SK-N-SH (cell line): Measurements from ENCODE around the gene ADIRF. TPM values are rescaled to one million over a fixed set of nuclear protein-coding genes. Genes with fewer than 3 reads are reported as not detected.
"Not testable (repeated sequence)": the region's sequence is repeated elsewhere in the genome, so short reads cannot be mapped to it uniquely, and the experiment has no call there.

Experiments used
- CTCF ChIA-PET: fragments of 300-600, 350-600 bp; formaldehyde crosslinking; extraction: SDS; loops from one replicate; lab custom pipeline; 2021; lab: Yijun Ruan, JAX
- POLR2A ChIA-PET: fragments of 350-600 bp; sonication (Branson Sonifier 250); formaldehyde crosslinking; extraction: SDS; loops from one replicate; lab custom pipeline; 2020; ENCODE audit warnings: antibody characterized with exemption, inconsistent platforms; lab: Yijun Ruan, JAX
- DNase-seq: peaks from one replicate; pipeline ENCODE4 v3.0.0; 2012
- H2AFZ ChIP-seq: fragments of 200-600 bp; sonication (generic); 2 replicates; pipeline ENCODE4 v1.8.1; 2016; ENCODE audit warnings: antibody characterized with exemption, mild to moderate bottlenecking, low read depth
- H3F3A ChIP-seq: fragments of 200-600 bp; sonication (generic); replicated peaks from 2 replicates; pipeline ENCODE3; 2016; ENCODE audit warnings: antibody characterized with exemption, mild to moderate bottlenecking; ENCODE audit not compliant: insufficient read depth
- H3K27ac ChIP-seq, 2 experiments: fragments of 200-500 bp in 1 of 2; fragments of 200-600 bp in 1 of 2; sonication (Bioruptor generic) in 1 of 2; sonication (generic), shearing (Covaris generic) in 1 of 2; 2 replicates each; pipeline versions ENCODE4 v1.5.1 to v1.6.1; 2014 to 2016; ENCODE audit warnings: low read depth in 2 of 2, inconsistent platforms in 1 of 2, low read length in 1 of 2, mild to moderate bottlenecking in 1 of 2, mixed read lengths in 1 of 2
- H3K27me3 ChIP-seq: fragments of 200-600 bp; sonication (generic), shearing (Covaris generic); 2 replicates; pipeline ENCODE4 v1.6.1; 2016; ENCODE audit warnings: mixed run types; ENCODE audit not compliant: insufficient read depth
- H3K36me3 ChIP-seq, 2 experiments: fragments of 200-500 bp in 1 of 2; fragments of 200-600 bp in 1 of 2; sonication (Bioruptor generic) in 1 of 2; sonication (generic) in 1 of 2; replicated peaks in 1 of 2; 2 replicates each; pipeline versions ENCODE3 to v1.5.1; 2014 to 2016; ENCODE audit warnings: low read length in 1 of 2, mild to moderate bottlenecking in 1 of 2; ENCODE audit not compliant: insufficient read depth in 2 of 2, control insufficient read depth in 1 of 2
- H3K4me1 ChIP-seq, 2 experiments: fragments of 200-500 bp in 1 of 2; fragments of 200-600 bp in 1 of 2; sonication (Bioruptor generic) in 1 of 2; sonication (generic), shearing (Covaris generic) in 1 of 2; 2 replicates each; pipeline versions ENCODE4 v1.5.1 to v1.6.1; 2014 to 2016; ENCODE audit warnings: low read depth in 1 of 2, low read length in 1 of 2, mixed run types in 1 of 2; ENCODE audit not compliant: insufficient read depth in 2 of 2, control insufficient read depth in 1 of 2
- H3K4me2 ChIP-seq: fragments of 200-600 bp; sonication (generic), shearing (Covaris generic); 2 replicates; pipeline ENCODE4 v1.6.1; 2017; ENCODE audit warnings: mixed run types
- H3K4me3 ChIP-seq, 2 experiments: fragments of 200-500 bp in 1 of 2; fragments of 200-600 bp in 1 of 2; sonication (Bioruptor generic) in 1 of 2; sonication (generic), shearing (Covaris generic) in 1 of 2; 2 replicates each; pipeline versions ENCODE4 v1.5.1 to v1.8.1; 2014 to 2016; ENCODE audit warnings: low read depth in 2 of 2, inconsistent platforms in 1 of 2, low read length in 1 of 2, mild to moderate bottlenecking in 1 of 2, mixed read lengths in 1 of 2, moderate library complexity in 1 of 2
- H3K79me2 ChIP-seq: fragments of 200-600 bp; sonication (generic); 2 replicates; pipeline ENCODE4 v1.8.1; 2017; ENCODE audit warnings: mild to moderate bottlenecking; ENCODE audit not compliant: insufficient read depth
- H3K9ac ChIP-seq: fragments of 200-600 bp; sonication (generic); 2 replicates; pipeline ENCODE4 v1.6.1; 2017; ENCODE audit warnings: mixed run types
- H3K9me2 ChIP-seq: fragments of 200-600 bp; sonication (generic); 2 replicates; pipeline ENCODE4 v1.6.1; 2017; ENCODE audit warnings: mixed run types
- H3K9me3 ChIP-seq: fragments of 200-600 bp; sonication (generic); 2 replicates; pipeline ENCODE4 v1.6.1; 2017; ENCODE audit warnings: mixed run types, mild to moderate bottlenecking, moderate library complexity
- H4K20me1 ChIP-seq: fragments of 200-600 bp; sonication (generic); 2 replicates; pipeline ENCODE4 v1.6.1; 2017; ENCODE audit warnings: mild to moderate bottlenecking, mixed run types; ENCODE audit not compliant: insufficient read depth
- WGBS: methylation state at CpG from one replicate; pipeline ENCODE4 v1.1.6; 2017; ENCODE audit warnings: low lambda C conversion rate; 5-methylcytosine and 5-hydroxymethylcytosine counted together
- polyA plus RNA-seq, 3 experiments: library from polyadenylated mRNA; depleted of rRNA; stranded (reverse); fragments of >200 nt; gene quantifications; 2 replicates each; pipeline ENCODE4 v1.2.3, GENCODE V29; 2012

The ADIRF gene
- polyA plus RNA-seq, 1 of the 3 experiments (the other 2 are of a cell fraction): not detected

- H3K4me3 ChIP-seq, H3K36me3 ChIP-seq, H3K27me3 ChIP-seq, POLR2A ChIA-PET, H3K4me1 ChIP-seq, H3K79me2 ChIP-seq, H4K20me1 ChIP-seq, CTCF ChIA-PET, H3F3A ChIP-seq, DNase-seq, H3K9me3 ChIP-seq, H3K27ac ChIP-seq, H3K4me2 ChIP-seq, H3K9ac ChIP-seq, H2AFZ ChIP-seq, H3K9me2 ChIP-seq: not testable (repeated sequence)
- 96% methylated on average over 7 of the region's 7 CpGs for WGBS
These were observed 40.0 kb downstream of the ADIRF start for GRCh38 chr10:87008303-87008702.

DNA sequence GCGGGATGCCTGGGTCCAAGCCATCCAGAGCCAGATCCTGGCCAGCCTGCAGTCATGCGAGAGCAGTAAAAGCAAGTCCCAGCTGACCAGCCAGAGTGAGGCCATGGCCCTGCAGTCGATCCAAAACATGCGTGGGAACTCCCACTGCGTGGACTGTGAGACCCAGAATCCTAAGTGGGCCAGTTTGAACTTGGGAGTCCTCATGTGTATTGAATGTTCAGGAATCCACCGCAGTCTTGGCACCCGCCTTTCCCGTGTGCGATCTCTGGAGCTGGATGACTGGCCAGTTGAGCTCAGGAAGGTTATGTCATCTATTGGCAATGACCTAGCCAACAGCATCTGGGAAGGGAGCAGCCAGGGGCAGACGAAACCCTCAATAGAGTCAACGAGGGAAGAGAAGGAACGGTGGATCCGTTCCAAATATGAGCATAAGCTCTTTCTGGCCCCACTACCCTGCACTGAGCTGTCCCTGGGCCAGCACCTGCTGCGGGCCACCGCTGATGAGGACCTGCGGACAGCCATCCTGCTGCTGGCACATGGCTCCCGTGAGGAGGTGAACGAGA is 40.9 kb downstream of the ADIRF start:
- H3K79me2 ChIP-seq, H3F3A ChIP-seq, H3K27me3 ChIP-seq, H3K4me1 ChIP-seq, H3K4me2 ChIP-seq, H3K9ac ChIP-seq, H2AFZ ChIP-seq, H3K27ac ChIP-seq, DNase-seq, CTCF ChIA-PET, H3K4me3 ChIP-seq, H3K9me3 ChIP-seq, H4K20me1 ChIP-seq, H3K9me2 ChIP-seq, H3K36me3 ChIP-seq, POLR2A ChIA-PET: not testable (repeated sequence)
- WGBS: 92% methylated on average over 17 of the region's 18 CpGs

DNA sequence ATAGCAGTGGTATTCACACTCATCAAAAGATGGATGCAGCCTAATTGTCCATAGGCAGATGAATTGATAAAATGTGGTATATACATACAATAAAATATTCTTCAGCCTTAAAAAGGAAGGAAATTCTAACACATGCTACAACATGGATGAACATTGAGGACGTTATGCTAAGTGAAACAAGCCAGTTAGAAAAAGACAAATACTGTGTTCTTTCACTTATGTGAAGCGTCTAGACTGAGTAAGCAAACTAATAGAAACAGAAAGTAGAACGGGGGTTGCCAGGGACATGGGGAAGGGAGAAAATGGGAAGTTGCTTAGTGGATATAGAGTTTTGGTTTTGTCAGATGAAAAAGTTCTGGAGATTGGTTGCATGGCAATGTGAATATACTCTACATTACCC is 45.2 kb downstream of the ADIRF start:
- H3K9ac ChIP-seq, H3K27me3 ChIP-seq, H3K4me3 ChIP-seq, H2AFZ ChIP-seq, H3K4me2 ChIP-seq, CTCF ChIA-PET, DNase-seq, H3K27ac ChIP-seq, POLR2A ChIA-PET, H3F3A ChIP-seq, H3K4me1 ChIP-seq, H3K79me2 ChIP-seq, H3K9me3 ChIP-seq, H3K9me2 ChIP-seq, H3K36me3 ChIP-seq, H4K20me1 ChIP-seq: not testable (repeated sequence)
- WGBS: 85% methylated on average over 3 of the region's 3 CpGs

DNA sequence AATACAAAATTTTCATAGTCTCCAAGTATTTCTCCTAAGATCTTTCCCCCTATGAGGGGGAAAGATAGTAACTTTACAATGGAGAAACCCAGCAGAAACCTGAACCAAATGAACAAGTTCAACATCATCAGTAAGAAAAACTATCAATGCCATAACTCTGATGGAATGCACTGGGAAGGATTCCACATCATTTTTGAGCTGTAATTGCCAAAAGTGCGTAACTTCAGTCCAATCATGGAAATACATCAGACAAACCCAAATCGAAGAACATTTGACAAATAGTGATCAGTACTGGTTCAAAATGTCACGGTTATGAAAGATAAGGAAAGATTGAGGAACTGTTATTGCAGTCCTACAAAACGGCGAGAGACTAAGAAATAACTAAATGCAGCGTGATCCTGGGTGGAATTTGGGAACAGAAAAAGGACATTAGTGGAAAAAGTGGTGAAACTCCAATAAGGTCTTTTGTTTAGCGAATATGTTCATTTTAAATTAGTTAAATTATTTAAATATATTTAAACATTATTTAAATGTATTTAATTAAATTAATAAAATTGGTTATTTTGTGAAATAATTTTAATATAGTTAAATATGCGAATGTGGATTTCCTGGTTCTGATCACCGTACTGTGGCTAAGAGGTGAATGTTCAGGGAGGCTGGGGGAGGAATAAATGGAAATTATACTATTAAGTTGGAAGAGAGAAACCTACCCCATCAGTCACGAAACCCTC is 46.9 kb downstream of the ADIRF start:
- H3K9ac ChIP-seq, CTCF ChIA-PET, H4K20me1 ChIP-seq, H3F3A ChIP-seq, POLR2A ChIA-PET, H3K79me2 ChIP-seq, H2AFZ ChIP-seq, H3K9me3 ChIP-seq, H3K9me2 ChIP-seq, DNase-seq, H3K27ac ChIP-seq, H3K36me3 ChIP-seq, H3K27me3 ChIP-seq, H3K4me2 ChIP-seq, H3K4me3 ChIP-seq: not testable (repeated sequence)
- WGBS: 94% methylated on average over 10 of the region's 10 CpGs
- H3K4me1 ChIP-seq: peaks cover 0 to 11% of the 10 kb centered on the region in 2 experiments; a peak in 1 of 4 replicates

DNA sequence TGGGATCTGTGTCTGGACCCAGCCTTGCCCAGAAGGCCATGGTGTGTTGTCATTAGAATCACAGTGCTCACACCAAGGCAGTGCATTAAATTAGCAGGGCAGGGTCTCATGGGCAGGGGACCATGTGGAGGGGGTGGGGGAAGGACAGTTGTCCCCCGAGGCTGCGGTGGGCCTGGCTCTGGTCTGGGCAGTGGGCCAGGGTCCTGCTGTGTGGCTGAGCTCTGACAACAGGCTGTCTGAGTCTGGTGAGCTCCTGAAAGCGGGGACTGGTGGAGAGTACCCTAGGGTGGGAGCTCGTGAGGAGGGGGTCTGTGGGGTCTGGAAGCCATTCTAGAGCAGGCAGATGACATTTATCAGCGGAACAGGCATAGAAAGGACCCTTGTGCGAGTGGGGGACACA is 49.8 kb downstream of the ADIRF start:
- H4K20me1 ChIP-seq, POLR2A ChIA-PET, H3K9ac ChIP-seq, H3K4me3 ChIP-seq, H3K9me3 ChIP-seq, H3K36me3 ChIP-seq, H3K27ac ChIP-seq, H3K9me2 ChIP-seq, H3F3A ChIP-seq, DNase-seq, H3K79me2 ChIP-seq, H3K4me2 ChIP-seq, H3K27me3 ChIP-seq, H2AFZ ChIP-seq, CTCF ChIA-PET: not testable (repeated sequence)
- peaks cover 0 to 11% of the 10 kb centered on the region in 2 experiments; a peak in 1 of 4 replicates for H3K4me1 ChIP-seq
- 73% methylated on average over 6 of the region's 6 CpGs for WGBS

GRCh38 chr10:87019066-87019465 is 50.8 kb downstream of the ADIRF start:
- H3K36me3 ChIP-seq, POLR2A ChIA-PET, H3K4me2 ChIP-seq, H2AFZ ChIP-seq, H3K27me3 ChIP-seq, DNase-seq, H3K9me2 ChIP-seq, CTCF ChIA-PET, H3F3A ChIP-seq, H4K20me1 ChIP-seq, H3K79me2 ChIP-seq, H3K4me3 ChIP-seq, H3K9ac ChIP-seq, H3K27ac ChIP-seq, H3K9me3 ChIP-seq: not testable (repeated sequence)
- 77% methylated on average over 3 of the region's 6 CpGs for WGBS
- peaks cover 0 to 11% of the 10 kb centered on the region in 2 experiments; a peak in 1 of 4 replicates for H3K4me1 ChIP-seq
